HUDEP-2 (cell line): ENCODE data around the gene SYT14.
"Not testable (repeated sequence)": the region's sequence is repeated elsewhere in the genome, so short reads cannot be mapped to it uniquely, and the experiment has no call there.

Experiments
- DNase-seq, 76 experiments: peaks; one replicate each; lab custom pipeline; 2025; ENCODE audit not compliant: unreplicated experiment in 76 of 76; lab: John Stamatoyannopoulos, UW

The SYT14 gene

GRCh38 chr1:210099921-210100320 is 161.9 kb downstream of the SYT14 start:
- peak in 1 of 76 experiments; percentile 1 for DNase-seq

- DNase-seq, result no peak
Measured at GRCh38 chr1:210104103-210104502, 166.1 kb downstream of the SYT14 start.

GRCh38 chr1:210112906-210113305 is 174.9 kb downstream of the SYT14 start:
- not testable (repeated sequence) for DNase-seq

- no peak for DNase-seq
Measured at GRCh38 chr1:210117198-210117597, 179.2 kb downstream of the SYT14 start.

- DNase-seq, result no peak
Measured at GRCh38 chr1:210117681-210118170, 179.7 kb downstream of the SYT14 start.

- no peak for DNase-seq
Measured at GRCh38 chr1:210123383-210123782, 185.4 kb downstream of the SYT14 start.

- no peak for DNase-seq
Measured at GRCh38 chr1:210123924-210124589, 186.0 kb downstream of the SYT14 start.

GRCh38 chr1:210124736-210125135 is 186.7 kb downstream of the SYT14 start:
- no peak for DNase-seq

- no peak for DNase-seq
Measured at GRCh38 chr1:210125143-210125542, 187.1 kb downstream of the SYT14 start.

GRCh38 chr1:210129092-210129491 is 191.1 kb downstream of the SYT14 start:
- DNase-seq, result no peak

- DNase-seq, result no peak
Measured at GRCh38 chr1:210129759-210130158, 191.7 kb downstream of the SYT14 start.

- peak in 1 of 76 experiments; percentile 2 for DNase-seq
Measured at GRCh38 chr1:210132582-210132981, 194.6 kb downstream of the SYT14 start.

GRCh38 chr1:210143465-210144062 is 205.5 kb downstream of the SYT14 start:
- DNase-seq, result peak in 41 of 76 experiments; percentile 1 to 57 (median 14)

- no peak for DNase-seq
Measured at GRCh38 chr1:210144736-210145135, 206.7 kb downstream of the SYT14 start.

GRCh38 chr1:210151052-210151672 is 213.1 kb downstream of the SYT14 start:
- no peak for DNase-seq

GRCh38 chr1:210159211-210159610 is 221.2 kb downstream of the SYT14 start:
- no peak for DNase-seq

GRCh38 chr1:210170220-210170619 is 232.2 kb downstream of the SYT14 start:
- DNase-seq, result no peak

GRCh38 chr1:210174133-210174532 is 236.1 kb downstream of the SYT14 start:
- DNase-seq, result no peak

GRCh38 chr1:210185063-210185462 is 247.0 kb downstream of the SYT14 start:
- no peak for DNase-seq

- not testable (repeated sequence) for DNase-seq
Measured at GRCh38 chr1:210187849-210188606, 250.0 kb downstream of the SYT14 start.

- no peak for DNase-seq
Measured at GRCh38 chr1:210189426-210189825, 251.4 kb downstream of the SYT14 start.
